Measurements from ENCODE around the gene WFDC1.

Gene WFDC1, protein sequence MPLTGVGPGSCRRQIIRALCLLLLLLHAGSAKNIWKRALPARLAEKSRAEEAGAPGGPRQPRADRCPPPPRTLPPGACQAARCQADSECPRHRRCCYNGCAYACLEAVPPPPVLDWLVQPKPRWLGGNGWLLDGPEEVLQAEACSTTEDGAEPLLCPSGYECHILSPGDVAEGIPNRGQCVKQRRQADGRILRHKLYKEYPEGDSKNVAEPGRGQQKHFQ

DNA sequence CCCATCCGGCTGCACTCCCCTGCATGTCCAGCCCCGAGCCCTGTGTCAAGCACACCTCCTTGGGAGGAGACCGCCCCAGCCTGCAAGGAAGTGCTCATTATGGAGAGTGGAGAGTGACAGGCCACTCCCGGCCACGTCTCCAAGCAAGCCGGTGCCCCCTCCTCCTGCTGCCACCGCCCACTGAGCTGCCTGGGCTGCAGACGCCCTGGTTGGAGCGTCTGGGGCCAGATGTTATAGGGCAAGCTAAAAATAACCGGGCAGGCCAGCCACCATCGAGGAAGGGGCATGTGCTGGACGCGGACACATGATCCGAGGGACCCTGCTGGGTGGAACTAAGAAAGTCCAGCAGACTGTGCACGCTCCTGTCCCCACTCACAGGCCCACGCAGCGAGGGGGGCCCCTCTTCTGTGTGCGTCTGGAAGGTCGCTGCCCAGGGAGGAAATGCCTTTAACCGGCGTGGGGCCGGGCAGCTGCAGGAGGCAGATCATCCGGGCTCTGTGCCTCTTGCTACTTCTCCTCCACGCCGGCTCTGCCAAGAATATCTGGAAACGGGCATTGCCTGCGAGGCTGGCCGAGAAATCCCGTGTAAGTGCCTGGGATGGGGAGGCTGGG is at the start of gene WFDC1:
TSS of gene WFDC1 (plus strand) at position 348 of the 612 bp plus-strand sequence. CDS start at position 442, 94 bp downstream.
- no peak for DNase-seq (ENCODE audit: low read depth)

DNA sequence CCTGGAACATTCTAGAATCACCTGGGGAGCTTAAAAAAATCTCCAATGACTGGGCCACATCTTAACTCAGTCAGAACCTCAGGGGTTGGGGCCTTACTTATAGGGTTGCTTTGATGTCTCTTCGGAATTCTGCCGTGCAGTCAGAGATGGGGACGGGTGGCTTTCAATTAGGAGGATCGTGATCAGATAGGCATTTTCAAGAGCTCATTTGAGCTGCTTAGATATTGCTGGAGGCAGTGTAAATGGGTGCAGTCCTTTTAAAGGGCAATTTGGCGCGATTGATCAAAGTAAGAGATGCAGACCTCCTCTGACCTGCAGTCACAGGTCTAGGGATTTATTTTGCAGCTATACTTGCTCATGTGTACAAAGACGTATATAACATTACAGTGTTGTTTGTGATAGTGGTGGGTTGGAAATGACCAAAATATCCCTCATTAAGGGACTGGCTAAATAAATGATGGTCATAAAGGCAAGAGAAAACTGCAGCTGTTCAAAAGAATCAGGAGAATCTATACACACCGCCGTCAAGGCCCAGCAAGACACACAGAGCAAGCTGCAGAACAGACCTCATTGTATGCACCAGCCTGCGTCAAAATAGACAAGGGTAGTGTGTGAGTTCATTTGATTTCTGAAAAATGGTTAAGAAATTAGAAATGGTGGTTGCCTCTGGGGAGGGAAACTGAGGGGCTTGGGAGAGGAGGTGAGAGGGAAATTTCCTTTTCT is 48.6 kb upstream of the WFDC1 start:
- DNase-seq (ENCODE audit: low read depth), result no peak

DNA sequence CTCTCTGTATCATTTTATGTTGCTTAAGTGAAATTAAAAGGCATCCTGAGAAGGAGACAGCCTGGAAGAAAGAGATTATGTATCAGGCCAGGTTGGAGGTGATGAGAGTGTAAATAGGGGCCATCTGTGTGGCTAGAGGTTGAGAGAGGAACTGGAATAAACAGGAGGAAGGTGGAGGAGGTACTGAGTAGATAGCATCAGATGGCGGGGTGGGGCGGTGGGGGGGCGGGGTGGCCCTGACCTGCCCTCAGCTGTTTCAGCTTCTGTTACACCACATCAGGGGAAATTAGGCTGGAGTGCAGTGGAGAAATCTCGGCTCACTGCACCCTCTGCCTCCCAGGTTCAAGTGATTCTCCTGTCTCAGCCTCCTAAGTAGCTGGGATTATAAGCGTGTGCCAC is 48.0 kb upstream of the WFDC1 start:
- no peak for DNase-seq (ENCODE audit: low read depth)

DNA sequence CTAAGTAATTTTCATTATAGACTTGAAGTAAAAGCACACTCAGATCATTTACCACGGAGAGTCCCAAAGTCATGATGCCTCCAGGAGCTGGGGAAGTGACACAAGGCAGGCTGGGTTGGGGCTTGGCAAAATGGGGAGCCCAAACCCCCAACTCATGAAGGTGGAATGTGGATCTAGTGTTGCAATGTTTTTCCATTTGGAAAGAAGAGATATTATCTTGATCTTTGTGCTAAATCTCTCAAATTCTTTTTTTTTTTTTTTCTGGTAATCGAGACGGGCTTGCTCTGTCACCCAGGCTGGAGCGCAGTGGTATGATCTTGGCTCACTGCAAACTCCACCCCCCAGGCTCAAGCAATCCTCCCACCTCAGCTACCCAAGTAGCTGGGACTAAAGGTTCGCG is 47.3 kb upstream of the WFDC1 start:
- no peak for DNase-seq (ENCODE audit: low read depth)

DNA sequence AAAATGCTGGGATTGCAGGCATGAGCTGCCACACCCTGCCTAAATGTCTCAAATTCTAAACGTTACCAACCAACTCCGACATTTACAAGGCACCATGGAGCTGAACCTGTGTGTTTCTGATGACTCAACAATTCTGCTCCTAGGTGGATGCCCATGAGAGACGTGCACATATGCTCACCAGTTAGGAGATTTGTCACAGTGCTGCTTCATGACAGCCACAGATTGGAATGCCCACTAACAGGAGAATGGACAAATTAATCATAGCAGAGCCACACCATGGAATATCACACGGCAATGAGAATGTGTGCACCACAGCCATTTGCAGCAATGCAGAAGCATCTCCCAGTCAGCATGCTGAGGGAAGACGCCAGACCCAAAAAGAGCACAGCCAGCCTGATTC is 46.8 kb upstream of the WFDC1 start:
- DNase-seq (ENCODE audit: low read depth), result no peak

DNA sequence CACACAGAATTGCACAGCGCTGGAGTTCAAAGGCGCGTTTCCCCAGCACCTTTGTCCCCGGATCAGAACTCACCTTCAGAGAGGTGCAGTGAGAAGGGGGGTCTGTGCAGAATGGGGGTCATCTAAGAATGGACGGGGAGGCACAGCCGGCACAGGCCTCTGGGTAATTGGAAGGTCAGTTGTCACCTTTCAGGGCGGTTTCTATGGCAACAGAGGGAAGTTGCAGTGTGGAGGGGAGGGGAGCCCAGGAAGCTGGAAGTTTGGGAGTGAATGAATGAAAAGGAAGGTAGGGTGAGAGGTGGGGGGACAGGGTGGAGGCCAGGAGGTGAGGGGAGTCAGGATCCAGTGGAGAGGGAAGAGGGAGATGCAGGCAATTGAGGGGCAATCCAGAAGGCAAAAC is 42.5 kb upstream of the WFDC1 start:
- no peak for DNase-seq (ENCODE audit: low read depth)

DNA sequence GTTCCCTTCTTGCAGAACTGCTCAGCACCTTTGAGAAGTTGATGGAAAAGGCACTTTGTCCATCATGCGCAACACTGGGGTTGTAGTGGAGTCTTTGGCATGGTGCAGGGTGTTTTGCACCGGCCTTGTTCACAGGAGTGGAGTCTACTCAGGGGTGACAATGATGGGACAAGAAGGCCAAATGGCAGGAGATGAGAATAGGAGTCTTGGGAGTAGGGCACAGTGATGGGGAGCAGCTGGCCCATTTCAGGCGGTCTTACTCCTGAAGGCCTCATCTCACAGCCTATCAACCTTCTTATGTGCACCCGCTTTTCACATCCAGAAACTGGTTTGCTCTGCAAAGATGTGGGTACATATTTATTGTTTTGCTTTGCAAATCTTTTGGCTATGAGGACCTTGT is 41.5 kb upstream of the WFDC1 start:
- no peak for DNase-seq (ENCODE audit: low read depth)

DNA sequence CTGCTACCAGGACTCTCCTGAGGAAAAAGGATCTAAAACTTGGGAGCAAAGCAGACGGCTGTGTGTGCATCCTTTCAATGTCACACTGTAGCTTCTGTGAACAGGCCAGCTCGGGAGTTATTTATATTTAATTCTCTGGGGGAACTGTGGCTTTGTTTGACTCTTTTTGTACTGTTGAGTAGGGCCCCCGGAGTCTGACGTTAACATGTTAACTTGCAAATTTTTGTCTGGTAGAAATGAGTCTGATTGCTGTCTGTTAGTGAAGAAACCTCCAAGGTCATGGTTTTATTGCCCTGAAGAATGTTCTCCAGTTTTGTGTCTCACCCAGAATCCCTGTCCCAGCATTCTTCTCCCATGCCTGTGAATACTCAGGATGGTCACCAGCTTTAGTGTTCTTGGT is 40.6 kb upstream of the WFDC1 start:
- no peak for DNase-seq (ENCODE audit: low read depth)

DNA sequence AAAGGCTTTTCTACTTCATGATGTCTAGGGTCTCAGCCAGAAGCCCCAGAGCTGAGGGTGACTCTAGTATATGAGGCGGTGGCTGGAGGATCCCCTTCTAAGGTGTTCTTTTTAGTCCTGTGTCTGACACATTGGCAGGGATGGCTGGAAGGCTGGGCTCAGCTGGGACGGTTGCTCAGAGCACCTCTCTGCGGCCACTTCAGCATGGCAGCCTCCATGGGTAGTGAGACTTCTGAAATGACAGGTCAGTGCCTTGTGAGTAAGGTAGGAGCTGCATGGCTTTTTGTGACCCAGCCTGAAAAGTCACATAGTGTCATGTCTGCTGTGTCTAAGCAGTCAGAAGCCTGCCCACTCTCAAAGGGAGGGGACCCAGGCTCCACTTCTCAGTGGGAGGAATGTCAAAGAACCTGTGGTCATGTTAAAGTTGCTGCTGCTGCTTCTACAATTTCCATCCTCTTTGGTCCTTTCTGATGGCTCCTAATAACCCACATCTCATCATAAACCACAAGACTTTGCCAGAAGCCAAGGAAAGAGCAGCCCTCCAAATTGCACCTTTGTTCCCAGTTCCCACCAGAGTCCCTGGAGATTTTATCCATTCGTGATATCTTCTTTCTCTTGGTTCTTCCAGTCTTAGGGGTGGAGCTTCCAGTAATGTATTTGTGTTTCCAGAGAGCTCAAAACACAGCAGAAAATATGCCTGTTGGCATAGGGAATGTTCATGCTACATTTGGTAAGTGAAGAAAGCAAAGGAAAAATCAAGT is 39.4 kb upstream of the WFDC1 start:
- DNase-seq (ENCODE audit: low read depth), result no peak

DNA sequence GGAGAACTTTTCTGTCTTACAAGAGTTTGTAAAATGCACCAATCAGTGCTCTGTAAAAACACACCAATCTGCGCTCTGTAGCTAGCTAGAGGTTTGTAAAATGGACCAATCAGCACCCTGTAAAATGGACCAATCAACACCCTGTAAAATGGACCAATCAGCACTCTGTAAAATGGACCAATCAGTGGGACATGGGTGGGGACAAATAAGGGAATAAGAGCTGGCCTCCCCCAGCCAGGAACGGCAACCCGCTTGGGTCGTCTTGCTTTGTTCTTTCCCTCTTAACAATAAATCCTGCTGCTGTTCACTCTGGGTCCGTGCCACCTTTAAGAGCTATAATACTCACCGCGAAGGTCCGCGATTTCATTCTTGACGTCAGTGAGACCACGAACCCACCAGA is 36.4 kb upstream of the WFDC1 start:
- no peak for DNase-seq (ENCODE audit: low read depth)

DNA sequence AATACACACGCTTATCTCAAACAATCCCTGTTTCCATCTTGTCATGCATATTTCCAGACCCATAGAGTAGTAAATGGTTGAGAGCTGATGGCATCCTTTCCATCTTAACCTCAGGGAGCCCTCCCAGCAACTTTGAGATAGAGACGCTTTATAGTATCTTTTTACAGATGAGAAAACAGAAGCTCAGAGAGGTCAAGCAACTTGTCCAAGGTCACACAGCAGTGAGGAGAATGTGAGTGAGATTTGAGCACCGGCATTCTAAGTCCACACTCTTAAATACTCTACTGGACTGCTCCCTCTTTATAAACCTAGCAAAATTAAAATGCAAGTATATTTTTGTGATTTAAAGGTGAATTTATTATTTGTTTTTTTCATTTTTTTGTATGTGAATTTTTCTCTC is 35.0 kb upstream of the WFDC1 start:
- DNase-seq (ENCODE audit: low read depth), result no peak

DNA sequence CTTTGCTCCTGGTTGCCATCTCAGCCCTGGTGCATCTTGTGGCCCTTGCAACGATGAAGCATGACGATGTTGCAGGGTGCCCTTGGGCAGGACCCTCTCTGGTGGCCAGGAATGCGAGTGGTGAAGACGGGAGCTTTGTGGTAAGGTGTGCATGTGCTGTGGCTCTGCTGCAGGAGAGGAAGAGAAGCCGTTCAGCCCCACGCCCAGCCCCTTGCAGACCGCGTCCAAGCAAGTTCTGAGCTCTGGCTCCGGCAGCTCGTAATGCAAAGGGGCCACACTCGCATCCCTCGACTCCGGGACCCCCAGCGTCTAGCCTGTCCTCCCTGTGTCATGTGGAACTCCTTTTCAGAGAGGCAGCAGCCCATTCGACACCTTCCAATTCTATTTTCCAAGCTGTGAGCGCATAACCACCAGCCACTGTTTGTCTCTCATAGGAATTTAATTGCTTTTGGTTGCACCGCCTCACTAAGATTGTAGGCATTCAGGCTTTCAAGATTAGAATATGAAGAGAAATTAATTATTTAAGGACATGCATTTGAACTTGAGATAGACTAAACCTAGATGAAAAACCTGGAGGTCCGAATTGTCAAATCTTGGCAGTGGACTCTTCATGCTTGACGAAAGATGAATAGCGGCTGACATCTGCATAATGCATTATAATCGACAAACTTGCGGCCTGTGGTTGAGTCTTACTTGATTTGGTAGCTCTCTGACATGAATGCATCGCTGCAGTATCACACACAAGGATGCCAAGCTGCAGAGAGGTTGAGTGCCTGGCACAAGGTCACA is 33.7 kb upstream of the WFDC1 start:
- DNase-seq (ENCODE audit: low read depth), result no peak

DNA sequence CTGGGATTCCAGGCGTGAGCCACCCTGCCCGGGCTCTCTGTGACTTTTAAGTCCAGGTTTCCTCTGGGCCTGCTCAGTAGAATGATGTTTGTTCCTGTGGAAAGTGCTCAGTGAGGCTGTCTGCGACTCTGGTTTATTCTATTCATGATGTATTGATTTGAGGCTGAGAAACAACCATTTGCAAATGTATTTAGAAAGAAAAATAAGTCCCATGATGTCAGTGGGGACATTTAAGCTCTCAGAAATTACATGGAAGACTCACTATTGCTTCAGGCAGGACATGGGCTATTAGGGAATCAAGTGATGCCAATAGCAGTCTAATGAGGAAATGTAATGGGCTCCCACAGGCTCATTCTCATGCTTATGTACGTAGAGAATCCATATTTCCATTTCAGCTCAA is 32.6 kb upstream of the WFDC1 start:
- DNase-seq (ENCODE audit: low read depth), result no peak

DNA sequence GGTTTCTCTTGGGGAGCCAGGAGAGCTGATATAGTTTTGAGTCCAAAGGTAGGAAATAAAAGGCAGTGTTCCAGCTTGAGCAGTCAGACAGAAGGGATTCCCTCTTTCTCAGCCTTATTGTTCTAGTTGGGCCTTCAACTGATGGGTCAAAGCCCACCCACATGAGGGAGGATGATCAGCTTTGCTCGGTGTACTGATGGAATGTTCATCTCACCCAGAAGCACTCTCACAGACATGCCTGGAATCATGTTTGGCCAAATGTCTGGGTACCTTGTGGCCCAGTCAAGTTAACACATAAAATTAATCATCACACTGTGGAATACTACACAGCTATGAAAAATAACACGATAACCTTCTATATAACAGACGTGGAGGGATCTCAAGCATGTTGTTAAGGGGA is 31.7 kb upstream of the WFDC1 start:
- DNase-seq (ENCODE audit: low read depth), result no peak

DNA sequence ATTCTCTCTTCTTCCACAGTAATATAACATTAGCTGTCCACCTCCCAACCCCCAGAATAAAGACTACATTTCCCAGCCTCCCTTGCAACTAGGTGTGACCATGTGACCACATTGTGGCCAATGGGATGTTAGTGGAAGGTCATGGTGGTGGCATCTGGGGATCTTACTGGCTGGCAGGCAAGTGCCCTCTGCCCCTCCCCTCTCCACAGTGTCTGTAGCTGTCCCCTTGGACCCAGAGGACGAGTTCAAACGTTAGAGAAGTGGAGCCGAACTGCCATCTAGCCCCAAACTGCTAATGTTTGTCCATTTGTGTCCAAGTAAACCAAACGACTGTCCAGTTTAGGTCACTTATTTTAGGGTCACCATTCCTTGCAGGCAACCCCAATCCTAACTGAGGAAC is 28.2 kb upstream of the WFDC1 start:
- DNase-seq (ENCODE audit: low read depth), result peak; percentile 15

DNA sequence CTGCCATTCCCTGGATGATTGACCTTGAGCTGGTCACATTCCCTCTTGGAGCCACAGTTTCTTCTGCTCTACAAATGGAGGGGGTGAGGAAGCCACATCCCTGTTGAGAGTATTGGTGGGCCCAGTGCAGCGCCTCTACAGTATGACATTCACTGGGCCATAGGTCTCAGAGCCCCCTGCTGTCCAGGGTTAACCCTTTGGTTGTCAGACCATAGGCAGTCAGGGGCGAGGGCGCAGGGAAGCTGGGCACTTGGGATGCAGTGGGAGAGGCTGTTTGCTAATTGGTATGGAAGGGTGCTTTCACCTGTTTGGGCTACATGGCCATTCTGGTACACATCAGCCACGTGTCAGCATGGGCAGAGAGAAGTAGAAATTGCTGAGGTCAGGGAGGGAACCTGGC is 27.3 kb upstream of the WFDC1 start:
- DNase-seq (ENCODE audit: low read depth), result no peak

DNA sequence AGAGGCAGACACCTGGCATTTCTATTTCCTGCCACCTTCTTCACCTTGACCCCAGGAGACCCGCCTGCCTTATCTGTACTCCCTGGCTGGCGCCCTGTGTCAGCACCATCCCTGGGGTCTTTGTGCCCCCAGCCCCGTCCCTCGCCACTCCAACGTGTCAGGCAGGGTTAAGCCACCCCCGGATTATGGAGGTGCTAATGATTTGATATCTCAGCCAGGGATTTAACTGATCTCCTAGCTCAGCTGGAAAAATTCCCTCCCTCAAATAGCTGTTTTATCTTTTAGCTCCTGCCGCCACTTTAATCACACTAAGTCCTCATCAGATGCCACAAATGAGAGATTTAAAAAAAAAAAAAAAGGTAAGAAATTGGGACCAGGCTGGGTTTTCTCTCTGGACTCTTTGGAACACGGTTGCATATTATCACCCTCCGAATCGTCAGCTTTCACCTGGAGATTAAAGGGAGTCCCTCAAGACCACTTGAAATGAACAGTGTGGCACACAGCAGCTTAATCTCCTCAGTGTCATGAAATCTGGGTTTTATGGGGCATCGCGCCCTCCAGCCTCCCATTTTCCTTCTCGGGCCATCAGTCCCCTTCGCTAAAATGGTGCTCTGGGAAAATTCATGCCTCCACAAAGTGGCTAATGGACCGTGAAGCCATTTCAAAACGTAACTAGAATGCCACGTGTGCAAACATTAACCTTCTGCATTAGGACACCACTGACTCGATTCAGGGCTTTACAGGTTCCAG is 26.2 kb upstream of the WFDC1 start:
- DNase-seq (ENCODE audit: low read depth), result no peak

DNA sequence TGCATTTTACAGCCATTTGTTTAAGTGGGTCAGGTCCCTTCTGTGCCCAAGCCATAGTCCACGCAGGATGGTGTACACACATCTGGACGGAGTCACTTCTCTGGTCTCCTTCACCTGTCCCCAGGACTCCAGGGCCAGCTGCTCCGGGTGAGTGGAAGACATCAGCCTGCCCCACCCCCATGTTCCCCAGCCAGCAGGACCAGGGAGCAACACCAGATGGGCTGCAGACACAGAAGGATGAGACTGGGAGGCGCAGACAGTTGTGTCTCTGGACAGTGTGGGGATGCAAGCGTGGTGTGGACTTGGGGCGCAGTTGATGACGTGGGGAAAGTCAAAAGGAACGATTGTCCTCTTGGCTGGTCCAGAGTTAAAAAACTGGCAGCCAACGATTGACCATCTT is 24.6 kb upstream of the WFDC1 start:
- DNase-seq (ENCODE audit: low read depth), result no peak

DNA sequence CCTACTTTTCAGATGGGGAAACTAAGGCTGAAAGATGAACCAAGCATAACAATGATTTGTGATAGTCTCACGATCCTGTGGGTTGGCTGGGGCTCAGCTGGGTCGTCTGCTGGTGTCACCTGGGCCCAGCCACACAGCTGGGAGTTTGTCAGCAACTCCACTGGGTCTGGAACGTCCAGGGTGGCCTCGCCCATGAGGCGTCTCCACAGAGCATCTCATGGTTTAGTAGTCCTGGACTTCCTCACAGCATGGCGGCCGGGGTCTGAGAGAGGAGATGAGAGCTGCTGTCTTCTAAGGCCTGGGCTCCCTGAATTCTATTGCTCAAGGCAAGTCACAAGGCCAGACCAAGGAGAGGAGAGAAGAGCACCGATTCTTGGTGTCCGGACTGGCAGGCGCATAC is 24.1 kb upstream of the WFDC1 start:
- no peak for DNase-seq (ENCODE audit: low read depth)

DNA sequence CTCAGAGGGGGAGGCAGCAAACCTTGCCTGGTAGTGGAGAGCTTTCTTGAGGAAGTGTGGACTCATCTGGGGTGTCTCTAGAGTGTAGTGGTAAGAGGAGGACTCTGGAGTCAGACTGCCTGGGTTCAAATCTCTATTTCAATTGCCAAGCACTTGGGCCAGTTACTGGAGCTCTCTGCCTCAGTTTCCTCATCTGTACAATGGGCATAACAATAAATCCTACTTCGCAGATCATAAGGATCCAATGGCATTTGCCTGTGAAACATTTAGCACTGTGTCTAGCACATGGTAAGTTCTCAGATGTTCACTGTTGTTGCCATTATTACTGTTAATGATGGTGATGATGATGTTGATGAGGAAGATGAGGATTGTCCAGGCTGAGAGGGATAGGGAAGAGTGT is 23.6 kb upstream of the WFDC1 start:
- DNase-seq (ENCODE audit: low read depth), result no peak

DNA sequence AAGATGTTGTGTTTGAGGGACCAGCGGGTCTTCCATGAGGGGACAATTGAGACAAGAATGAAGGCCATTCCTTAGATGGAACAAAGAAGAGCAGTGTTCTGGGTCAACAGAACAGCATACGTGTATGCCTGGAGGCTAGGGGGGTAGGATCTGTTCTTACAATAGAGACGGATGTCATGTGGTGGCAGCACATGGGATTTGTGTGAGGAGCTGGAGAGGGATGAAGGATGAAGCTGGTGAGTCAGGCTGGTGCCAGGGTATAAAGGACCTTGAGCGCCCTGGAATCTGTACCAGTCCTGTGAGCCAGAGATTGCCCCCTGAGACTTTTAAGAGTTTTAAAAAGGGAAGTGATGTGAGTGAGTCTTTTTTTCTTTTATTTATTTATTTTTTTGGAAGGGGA is 22.8 kb upstream of the WFDC1 start:
- DNase-seq (ENCODE audit: low read depth), result no peak
